ENCODE data around the gene PSMD8.
"Not testable (repeated sequence)": the region's sequence is repeated elsewhere in the genome, so short reads cannot be mapped to it uniquely, and the experiment has no call there.

Gene PSMD8

DNA sequence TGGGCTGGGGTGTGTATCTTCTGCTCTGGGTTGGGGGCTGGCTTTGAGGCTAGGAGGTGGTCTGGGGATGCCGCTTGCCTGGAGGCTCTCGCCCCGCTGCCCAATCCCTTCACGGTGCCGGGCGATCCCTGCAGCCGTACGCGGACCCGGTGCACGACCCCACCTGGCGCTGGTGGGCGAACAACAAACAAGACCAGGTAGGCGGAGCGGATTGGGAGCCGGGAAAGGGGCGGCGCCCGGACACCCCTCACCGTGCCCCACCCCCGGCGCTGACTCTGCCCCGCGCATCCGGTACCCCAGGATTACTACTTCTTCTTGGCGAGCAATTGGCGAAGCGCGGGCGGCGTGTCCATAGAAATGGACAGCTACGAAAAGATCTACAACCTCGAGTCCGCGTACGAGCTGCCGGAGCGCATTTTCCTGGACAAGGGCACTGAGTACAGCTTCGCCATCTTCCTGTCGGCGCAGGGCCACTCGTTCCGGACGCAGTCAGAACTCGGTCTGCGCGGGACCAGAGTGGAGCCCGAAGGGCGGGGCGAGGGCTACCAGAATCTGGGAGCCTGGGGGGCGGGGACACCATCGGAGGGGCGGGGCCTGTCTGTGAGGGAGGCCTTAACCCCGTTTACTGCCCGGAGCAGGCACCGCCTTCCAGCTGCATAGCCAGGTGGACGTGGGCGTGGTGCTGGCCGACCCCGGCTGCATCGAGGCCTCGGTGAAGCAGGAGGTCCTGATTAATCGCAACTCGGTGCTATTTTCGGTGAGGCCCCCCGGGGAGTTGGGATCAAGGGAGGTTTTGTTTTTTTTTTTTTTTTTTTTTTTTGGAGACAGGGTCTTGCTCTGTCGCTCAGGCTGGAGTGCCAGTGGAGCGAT, 12.1 kb upstream of the PSMD8 start:
- peak; percentile 39 for DNase-seq

DNA sequence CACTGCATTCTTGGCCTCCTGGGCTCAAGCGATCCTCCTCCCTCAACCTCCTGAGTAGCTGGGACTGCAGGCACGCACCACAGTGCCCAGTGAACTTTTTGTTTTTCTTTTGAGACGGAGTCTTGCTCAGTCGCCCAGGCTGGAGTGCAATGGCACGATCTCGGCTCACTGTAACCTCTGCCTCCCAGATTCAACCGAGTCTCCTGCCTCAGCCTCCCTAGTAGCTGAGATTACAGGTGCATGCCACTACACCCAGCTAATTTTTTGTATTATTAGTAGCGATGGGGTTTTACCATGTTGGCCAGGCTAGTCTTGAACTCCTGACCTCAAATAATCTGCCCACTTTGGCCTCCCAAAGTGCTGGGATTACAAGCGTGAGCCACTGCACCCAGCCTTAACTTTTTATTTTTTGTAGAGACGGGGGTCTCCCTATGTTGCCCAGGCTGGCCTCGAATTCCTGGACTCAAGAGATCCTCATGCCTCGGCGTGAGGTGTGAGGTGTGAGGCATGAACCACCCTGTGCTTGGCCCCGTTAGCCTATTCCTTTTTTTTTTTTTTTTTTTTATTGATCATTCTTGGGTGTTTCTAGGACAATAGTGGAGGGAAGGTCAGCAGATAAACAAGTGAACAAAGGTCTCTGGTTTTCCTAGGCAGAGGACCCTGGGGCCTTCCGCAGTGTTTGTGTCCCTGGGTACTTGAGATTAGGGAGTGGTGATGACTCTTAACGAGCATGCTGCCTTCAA, 11.3 kb upstream of the PSMD8 start:
- not testable (repeated sequence) for DNase-seq

DNA sequence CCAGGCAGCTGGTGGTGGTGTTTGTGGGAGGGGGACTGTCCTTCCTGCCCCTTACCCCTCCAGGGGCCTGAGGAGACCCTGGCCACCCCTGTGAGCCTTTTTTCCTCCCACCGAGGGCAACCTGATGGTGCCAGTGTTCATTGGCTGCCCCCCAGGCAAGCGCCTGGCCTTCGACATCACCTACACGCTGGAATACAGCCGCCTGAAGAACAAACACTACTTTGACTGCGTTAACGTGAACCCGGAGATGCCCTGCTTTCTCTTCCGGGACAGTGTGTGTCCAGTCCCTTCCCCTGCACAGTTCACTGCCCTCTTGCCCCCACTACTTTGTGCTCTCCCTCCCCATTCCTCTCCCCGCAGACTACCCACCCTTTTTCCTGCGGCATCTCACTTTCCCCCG, 7.3 kb upstream of the PSMD8 start:
- no peak for DNase-seq

DNA sequence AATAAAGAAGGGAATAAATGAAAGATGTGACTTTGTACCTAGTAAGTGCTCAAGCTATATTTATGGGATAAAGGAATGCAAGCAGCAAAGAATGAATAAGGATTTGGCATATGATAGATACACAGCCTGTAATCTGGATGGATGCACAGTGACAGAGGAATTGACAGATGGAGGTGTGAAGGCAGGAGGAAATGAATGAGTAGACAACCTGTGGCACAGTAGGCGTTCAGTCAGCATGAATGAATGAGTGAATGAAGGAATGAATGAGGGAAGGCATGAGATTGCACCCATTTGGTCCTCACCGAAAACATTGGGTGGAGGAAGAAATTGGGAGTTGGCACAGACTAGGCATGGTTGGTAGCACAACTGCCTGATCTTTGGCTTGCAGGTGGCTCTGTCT, 4.8 kb upstream of the PSMD8 start:
- DNase-seq, result no peak

DNA sequence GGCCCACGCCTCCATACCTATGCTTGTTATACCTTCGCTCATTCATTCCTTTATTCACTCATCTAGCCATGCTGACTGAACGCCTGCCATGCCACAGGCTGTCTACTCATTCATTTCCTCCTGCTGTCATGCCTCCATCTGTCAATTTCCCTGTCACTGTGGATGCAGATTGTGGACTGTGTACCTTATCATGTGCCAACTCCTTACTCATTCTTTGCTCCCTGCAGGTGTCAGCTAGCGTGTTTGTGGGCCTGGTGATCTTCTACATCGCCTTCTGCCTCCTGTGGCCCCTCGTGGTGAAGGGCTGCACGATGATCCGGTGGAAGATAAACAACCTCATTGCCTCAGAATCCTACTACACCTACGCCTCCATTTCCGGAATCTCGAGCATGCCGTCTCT, 4.1 kb upstream of the PSMD8 start:
- DNase-seq, result no peak

DNA sequence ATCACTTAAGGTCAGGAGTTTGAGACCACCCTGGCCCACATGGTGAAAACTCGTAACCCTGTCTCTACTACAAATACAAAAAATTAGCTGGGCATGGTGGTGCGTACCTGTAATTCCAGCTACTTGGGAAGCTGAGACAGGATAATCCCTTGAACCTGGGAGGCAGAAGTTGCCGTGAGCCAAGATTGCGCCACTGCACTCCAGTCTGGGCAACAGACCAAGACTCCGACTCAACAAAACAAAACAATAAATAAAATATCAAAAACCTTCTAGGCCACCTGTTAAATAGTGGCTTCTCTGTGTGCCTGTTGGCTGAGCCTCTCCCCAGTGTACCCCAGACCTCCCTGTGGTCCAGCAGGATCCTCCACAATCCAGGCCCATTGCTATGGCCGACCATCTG, 3.3 kb upstream of the PSMD8 start:
- no peak for DNase-seq

DNA sequence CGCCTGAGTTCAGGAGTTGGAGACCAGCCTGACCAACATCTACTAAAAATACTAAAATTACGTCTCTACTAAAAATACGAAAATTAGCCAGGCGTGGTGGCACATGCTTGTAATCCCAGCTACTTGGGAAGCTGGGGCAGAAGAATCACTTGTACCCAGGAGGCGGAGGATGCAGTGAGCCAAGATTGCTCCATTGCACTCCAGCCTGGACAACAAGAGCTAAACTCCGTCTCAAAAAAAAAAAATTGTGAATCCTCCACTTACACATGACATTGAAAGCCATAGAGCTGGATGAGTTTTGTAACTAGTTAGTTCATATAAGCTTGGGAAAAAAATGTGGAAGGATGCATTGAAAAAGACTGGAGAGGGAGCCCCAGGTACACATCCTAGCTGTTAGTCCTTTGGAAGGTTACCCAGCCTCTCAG, 452 bp upstream of the PSMD8 start:
- no peak for DNase-seq

DNA sequence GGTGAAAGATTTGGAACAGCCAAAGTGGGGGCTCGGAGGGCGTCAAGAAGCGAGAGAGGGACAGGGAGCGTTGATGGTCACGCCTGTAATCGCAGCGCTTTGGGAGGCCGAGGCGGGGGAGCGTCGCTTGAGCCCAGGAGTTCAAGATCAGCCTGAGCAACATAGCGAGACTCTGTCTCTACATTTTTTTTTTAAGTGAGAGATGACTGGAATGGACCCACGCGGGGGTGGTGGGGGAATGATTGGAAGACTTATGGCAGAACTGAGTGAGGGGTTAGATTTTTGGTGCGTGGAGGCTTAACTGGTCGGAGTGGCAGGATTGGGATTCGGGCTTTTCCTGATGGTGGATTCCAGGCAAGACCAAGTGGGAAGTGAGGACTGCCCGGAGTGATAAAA, 725 bp downstream of the PSMD8 start:
- no peak for DNase-seq

DNA sequence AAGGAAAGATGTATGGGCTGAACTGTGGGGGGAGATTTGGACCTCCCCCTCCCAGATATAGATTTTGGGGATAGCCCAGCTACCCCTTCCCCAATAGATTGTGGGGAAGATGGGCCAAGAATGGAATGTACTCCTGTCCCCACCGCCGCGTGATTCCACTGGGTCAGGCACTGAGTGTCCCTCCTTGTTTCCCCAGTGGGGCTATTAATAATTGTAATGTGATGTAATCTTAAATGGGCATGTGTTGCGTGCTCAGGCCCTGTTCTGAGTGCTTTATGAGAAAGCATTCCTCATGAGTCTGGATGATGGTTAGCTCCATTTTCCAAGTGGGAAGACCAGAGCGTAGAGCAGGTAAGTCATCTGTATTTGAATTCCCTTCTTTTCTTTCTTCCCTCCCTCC, 1.4 kb downstream of the PSMD8 start:
- no peak for DNase-seq

DNA sequence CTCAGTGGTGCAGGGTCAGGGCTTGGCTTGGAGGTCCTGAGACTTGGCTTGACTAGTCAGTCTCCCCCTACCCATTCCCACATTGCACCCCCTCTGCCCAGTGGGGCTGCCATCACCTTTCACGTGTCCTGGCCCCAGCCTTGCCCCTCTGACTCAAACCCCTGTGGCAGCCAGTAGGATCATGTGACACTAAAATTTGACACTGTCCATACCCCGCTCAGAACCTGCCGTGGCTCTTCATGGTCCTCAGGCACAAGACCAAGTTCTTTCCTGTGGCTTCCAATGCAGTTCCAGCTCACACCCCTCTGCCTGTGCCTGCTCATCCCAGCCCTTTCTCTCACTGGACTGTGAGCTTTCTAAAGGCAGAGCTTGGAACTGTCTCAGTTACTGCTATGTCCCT, 2.2 kb downstream of the PSMD8 start:
- DNase-seq, result no peak

DNA sequence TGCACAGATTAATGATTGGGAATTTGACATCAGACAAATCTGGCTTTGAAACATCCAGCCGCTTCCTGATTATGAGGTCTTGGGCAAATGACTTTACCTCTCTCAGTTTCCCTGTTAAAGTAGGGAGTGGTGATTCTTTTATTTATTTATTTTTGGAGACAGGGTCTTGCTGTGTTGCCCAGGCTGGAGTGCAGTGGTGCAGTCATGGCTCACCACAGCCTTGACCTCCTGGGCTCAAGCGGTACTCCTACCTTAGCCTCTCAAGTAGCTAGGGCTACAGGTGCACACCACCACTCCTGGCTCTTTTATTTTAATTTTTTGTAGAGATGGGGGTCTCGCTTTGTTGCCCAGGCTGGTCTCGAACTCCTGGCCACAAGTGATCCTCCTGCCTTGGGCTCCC, 2.7 kb downstream of the PSMD8 start:
- no peak for DNase-seq

DNA sequence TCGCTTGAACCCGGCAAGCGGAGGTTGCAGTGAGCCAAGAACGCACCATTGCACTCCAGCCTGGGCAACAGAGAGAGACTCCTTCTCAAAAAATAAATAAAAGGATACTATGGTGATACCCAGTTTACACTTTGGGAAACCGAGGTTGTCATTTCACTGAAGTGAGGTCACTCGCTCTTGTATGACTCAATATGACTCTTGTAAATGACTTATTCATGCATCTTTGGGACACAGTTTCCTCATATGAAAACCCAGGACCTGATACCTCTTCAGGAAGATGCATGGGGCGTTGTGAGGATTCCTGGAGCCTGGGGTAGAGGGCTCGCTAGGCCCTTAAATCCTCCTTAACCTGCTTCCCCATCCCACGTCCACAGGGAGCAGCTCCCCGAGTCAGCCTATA, 4.5 kb downstream of the PSMD8 start:
- DNase-seq, result no peak

DNA sequence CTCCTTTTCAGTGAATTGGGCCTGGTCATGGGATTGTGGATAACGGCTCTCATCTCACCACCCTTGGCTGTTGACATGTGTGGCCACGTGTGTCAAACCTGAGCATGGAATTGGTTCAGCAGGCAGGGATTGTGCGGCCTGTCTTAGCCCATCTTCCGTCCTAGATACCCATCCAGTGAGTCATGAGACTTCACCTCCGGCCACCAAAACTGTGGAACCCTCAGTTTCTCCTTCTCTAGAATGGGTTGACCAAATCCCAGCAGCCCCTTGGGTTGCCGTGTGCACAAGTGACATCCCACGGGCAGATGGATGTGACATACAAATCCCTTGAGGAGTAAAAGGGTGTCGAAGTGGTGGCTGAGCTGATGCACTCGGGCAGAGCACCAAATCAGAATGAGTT, 6.8 kb downstream of the PSMD8 start:
- no peak for DNase-seq

DNA sequence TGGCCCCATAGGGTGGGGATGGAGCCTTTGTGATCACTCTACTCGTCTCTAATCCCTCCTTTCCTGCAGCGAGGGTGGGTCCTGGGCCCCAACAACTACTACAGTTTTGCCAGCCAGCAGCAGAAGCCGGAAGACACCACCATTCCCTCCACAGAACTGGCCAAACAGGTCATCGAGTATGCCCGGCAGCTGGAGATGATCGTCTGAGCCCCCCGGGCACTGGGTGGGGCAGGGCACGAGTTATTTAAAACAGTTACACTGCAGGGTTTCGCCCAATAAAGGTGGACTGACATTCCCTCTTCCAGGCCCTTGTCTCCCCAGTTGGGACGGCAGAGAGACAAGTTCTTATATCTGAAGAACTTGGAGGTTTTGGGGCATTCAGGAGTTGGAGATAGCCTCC, 8.8 kb downstream of the PSMD8 start:
- no peak for DNase-seq

DNA sequence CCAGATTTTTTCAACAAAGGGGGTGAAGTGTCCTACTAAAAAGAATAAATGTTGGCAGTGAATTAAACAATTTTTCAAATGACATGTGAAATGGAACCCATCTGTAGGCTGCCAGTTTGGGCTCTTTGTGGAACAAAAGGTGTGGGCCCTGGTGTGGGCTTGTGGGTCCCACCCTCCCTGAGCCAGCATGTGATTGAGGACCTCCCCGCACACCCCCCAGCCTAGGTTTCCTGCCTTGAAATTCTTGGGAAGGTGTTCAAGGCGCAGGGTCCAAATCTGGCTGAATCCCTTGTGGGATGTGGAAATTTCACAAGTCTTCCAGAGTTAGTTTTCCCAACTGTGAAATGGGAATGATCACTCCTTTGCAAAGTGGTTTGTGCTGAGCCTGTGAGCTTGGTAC, 9.4 kb downstream of the PSMD8 start:
- no peak for DNase-seq

DNA sequence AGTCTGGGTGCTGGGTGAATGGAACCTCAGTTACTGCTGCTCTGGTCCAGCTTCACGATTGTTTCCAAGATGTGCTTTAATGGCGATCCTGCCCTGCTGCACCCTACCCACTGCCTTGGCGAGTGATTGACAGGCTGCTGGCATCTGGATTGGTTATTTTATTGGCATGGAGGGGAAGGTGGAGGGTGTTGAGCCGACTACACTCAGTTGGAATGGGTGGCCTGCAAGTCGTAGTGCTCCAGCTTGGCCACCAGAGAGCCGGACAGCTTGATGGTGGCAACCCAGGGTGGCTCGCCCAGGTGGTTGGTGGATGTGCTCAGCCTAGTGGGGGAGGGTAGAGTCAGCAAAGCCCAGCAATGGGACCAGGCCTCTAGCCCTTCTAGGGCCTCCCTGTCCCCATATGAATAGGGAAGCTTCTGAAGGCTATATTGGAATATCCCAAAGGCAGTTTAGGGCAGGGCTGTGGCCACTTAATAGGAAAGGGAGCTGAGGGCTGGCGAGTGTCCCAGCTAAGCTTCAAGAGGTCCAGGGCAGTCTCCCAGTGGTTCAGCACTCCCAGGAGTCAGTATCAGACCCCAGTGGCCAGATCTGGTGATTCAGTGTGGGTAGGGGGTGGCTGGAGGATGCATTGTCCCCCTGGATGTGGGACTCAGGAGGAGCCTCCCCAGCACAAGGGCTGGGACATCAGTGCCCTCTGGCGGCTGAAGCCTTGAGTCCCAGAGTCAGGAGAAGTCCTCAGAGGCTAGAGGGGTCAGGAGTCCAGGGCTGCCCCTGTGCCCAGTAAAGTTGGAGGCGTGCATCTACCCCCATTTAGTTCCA, 10.0 kb downstream of the PSMD8 start:
- DNase-seq, result no peak

DNA sequence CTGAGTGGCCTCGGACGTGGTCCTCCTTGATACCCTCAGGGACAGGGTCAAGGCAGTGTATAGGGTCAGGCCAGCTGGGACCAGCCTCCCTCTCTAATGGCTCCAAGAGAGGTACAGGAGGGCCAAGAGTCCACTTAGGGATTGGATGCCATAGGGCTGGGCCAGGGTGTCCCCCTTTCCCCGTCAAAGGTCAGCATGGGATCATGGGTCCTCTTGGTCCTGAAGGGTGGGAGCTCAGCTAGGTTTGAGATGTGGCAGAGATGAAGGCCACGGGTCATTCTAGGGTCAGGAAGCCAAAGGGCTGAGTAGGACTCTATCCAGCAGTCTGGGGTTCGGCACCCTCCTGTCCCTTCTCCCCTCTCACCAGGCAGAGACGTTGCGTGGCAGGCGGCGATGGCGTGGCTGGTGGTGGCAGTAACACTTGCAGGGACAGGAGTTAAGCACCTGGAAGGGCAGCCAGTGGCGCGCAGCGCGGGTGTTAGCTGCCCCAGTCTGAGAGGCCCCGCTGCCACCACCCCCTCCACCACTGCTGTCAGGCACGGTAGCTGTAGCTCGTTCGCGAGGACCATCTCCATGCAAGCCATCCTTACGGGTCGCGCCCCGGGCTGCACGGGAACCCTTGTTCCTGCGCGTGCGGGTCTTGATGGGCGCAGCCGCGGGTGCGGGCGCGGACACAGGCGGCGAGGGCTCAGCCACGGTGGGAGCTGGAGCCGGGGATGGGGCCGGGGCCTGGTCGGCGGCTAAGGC, 10.9 kb downstream of the PSMD8 start:
- DNase-seq, result no peak

DNA sequence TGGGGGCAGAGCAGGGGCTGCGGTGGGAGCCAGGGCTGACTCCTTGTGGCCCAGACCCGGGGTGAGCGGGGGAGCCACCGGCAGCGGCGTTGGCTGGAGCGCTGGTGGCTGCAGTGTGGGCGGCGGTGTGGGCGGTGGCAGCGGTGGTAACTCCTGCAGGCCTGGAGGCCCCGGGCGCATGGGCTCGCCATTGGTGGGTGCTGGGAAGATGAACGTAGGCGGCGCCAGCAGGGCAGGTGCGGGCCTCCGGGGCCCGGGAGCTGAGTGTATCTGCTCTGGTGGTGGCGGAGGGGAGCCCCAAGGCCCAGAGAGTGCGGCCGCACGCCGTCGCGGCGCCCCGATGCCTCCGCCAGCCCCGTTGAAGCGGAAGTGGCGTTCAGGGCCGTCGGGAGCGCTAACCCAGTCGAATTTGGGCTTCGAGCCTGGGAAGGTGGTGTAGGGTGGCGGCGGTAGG, 11.5 kb downstream of the PSMD8 start:
- DNase-seq, result no peak

DNA sequence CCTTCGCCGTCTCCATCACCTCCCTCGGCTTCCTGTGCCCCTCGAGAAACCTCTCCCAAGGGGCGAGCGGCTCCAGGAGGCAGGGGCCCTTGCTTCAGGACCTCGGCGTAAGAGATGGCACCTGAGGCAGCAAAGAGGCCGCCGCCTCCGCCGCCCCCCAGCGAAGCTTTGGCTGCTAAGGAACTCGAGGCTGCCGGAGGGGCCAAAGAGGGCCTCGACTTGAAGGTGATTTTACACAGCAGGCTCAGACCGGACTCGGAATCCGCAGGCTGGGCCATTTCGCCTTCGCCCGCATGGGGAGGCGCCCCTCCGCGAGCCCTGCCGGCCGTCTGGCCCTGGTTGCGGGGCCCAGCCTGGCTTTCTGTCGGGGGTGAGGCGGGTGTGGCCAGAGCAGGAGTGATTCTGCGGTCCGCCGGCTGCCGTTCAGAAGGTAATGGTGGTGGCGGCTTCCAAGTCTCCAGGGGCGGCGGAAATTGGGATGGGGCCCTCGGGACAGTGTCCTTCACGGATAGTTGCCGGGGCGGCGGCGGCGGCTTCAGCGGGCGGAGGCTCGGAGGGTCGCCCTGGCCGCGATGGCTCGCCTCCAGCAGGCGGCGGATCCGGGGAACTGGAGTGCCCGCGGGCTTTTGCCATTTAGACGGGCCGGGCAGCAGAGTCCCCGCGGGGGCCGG, 12.1 kb downstream of the PSMD8 start:
- no peak for DNase-seq

DNA sequence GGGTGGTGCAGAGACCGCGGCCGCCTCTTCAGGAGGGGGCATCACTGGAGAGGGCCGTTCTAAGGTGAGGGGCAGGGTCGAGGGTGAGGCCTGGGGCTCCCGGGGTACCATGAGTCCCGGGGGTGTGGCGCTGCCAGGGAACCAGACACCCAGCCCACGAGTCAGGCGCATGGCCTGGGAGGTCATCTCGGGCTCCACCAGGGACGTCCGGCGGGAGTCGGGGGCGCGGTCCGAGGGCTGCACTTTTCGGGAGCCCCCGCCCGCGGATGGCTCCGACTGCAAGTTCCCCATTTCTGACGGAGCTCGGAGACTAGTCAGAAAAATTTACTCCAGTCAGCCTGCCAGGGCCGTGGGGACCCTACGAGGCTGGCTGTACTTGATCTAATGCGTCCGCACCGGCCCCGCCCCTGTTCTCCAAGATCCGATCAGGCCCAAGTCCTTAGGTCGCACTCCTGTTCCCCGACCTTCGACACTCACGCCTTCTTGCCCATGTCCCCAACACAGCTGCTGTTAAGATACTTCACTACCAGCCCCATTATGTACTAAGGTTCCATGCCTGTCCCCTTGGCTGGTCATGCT, 12.7 kb downstream of the PSMD8 start:
- DNase-seq, result no peak

DNA sequence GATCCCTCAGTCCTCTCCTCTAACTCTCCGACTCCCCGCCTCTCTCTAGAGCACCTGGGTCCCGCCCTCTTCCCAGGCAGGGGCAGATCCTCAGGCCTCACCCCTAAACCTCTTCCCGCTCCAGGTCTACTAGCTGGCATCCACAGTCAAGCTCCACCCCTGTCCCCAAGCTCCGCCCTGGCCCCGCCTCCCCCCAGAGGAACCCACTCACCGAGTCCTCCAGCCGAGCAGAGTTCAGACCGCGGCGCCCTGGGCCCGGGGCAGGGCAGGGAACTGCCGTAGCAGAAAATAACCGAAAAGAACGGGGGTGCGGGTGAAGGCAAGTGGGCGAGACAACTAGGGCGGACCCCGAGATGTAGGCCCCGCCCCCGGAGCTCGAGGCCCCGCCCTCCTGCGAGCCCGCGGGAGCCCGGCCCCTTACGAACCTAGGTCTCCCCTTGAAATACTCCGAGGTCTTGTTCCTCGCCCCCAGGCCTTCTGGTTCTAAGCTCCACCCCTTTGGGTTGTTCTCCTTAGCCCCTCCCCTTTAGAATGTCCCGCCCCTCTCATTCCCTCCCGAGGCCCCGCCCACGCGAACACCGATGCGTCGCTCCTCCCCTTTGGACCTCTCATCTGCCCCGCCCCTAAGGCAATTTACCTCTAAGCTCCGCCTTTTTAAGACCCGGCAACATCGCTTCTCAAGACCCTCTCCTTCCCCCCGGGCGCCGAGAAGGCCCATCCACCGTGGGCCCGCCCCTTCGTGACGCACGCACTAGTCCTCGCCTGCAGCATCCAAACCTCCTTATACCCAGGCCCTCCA, 13.4 kb downstream of the PSMD8 start, which contains the start of gene GGN:
Gene GGN, minus strand, starts transcription at position 485 of the 799 bp plus-strand sequence. CDS start 773 bp downstream, outside the sequence.
- DNase-seq, result peak; percentile 72

Measured in central memory CD4-positive, alpha-beta T cell (primary cell).